Measurements from ENCODE around the gene ARID1B.

Gene ARID1B

GRCh38 chr6:157117431-157118095 is 340.4 kb downstream of the ARID1B start:
- no peak for DNase-seq

- no peak for DNase-seq
Measured at GRCh38 chr6:157119502-157120027, 342.4 kb downstream of the ARID1B start.

GRCh38 chr6:157120534-157121232 is 343.5 kb downstream of the ARID1B start:
- DNase-seq: no peak

- DNase-seq: no peak
Measured at GRCh38 chr6:157121897-157122296, 344.7 kb downstream of the ARID1B start.

GRCh38 chr6:157123234-157123633 is 346.1 kb downstream of the ARID1B start:
- no peak for DNase-seq

- no peak for DNase-seq
Measured at GRCh38 chr6:157124485-157125254, 347.5 kb downstream of the ARID1B start.

- no peak for DNase-seq
Measured at GRCh38 chr6:157125531-157125930, 348.4 kb downstream of the ARID1B start.

GRCh38 chr6:157126183-157127098 is 349.3 kb downstream of the ARID1B start:
- no peak for DNase-seq

- no peak for DNase-seq
Measured at GRCh38 chr6:157128235-157128775, 351.1 kb downstream of the ARID1B start.

- no peak for DNase-seq
Measured at GRCh38 chr6:157131250-157131649, 354.1 kb downstream of the ARID1B start.

GRCh38 chr6:157133856-157134255 is 356.7 kb downstream of the ARID1B start:
- DNase-seq: no peak

- DNase-seq: no peak
Measured at GRCh38 chr6:157134402-157135047, 357.3 kb downstream of the ARID1B start.

GRCh38 chr6:157135691-157136090 is 358.5 kb downstream of the ARID1B start:
- DNase-seq: no peak

GRCh38 chr6:157137501-157137900 is 360.3 kb downstream of the ARID1B start:
- DNase-seq: no peak

GRCh38 chr6:157139054-157139708 is 362.0 kb downstream of the ARID1B start:
- no peak for DNase-seq

- DNase-seq: no peak
Measured at GRCh38 chr6:157143171-157143889, 366.2 kb downstream of the ARID1B start.

GRCh38 chr6:157143890-157144798 is 367.0 kb downstream of the ARID1B start:
- DNase-seq: no peak

- DNase-seq: no peak
Measured at GRCh38 chr6:157144859-157145568, 367.8 kb downstream of the ARID1B start.

Data from activated CD4-positive, alpha-beta T cell treated with anti-CD3 and anti-CD28 coated beads for 1 hour (primary cell).